Trophoblast cell (in vitro differentiated cells and primary cell): ENCODE data around the gene PPP6C.

Experiments used
- DNase-seq, 2 donors: peaks; one replicate each; pipeline ENCODE4 v3.0.0-alpha.2; 2016
- H2AFZ ChIP-seq: 2 replicates; pipeline ENCODE4 v1.6.1; 2013; ENCODE audit warnings: low read length, moderate library complexity, mild to moderate bottlenecking; ENCODE audit not compliant: insufficient read depth, poor library complexity
- H2AK5ac ChIP-seq: 2 replicates; pipeline ENCODE4 v1.6.1; 2013; ENCODE audit warnings: mild to moderate bottlenecking, low read length
- H2BK120ac ChIP-seq: 2 replicates; pipeline ENCODE4 v1.6.1; 2013; ENCODE audit warnings: low read length, mild to moderate bottlenecking, moderate library complexity; ENCODE audit not compliant: insufficient read depth, poor library complexity
- H2BK12ac ChIP-seq: 2 replicates; pipeline ENCODE4 v1.6.1; 2013; ENCODE audit warnings: mild to moderate bottlenecking, low read length, moderate library complexity
- H2BK5ac ChIP-seq: 2 replicates; pipeline ENCODE4 v1.6.1; 2013; ENCODE audit warnings: low read length, low read depth, moderate library complexity, mild to moderate bottlenecking; ENCODE audit not compliant: poor library complexity
- H3K14ac ChIP-seq: 2 replicates; pipeline ENCODE4 v1.6.1; 2013; ENCODE audit warnings: mild to moderate bottlenecking, low read length
- H3K18ac ChIP-seq: 2 replicates; pipeline ENCODE4 v1.6.1; 2013; ENCODE audit warnings: mild to moderate bottlenecking, low read length
- H3K23ac ChIP-seq: 2 replicates; pipeline ENCODE4 v1.6.1; 2013; ENCODE audit warnings: low read length
- H3K27ac ChIP-seq: 2 replicates; pipeline ENCODE4 v1.5.1; 2013; ENCODE audit warnings: low read depth, mild to moderate bottlenecking, inconsistent platforms, low read length, moderate library complexity
- H3K27me3 ChIP-seq: 2 replicates; pipeline ENCODE4 v1.6.1; 2013; ENCODE audit warnings: inconsistent platforms, mild to moderate bottlenecking, low read length, moderate library complexity; ENCODE audit not compliant: insufficient read depth
- H3K36me3 ChIP-seq, 2 experiments: 1 replicate in 1 of 2; 2 replicates in 1 of 2; pipeline ENCODE4 v1.6.1; 2013; ENCODE audit warnings: low read length in 2 of 2, mild to moderate bottlenecking in 2 of 2, moderate library complexity in 1 of 2; ENCODE audit not compliant: insufficient read depth in 2 of 2, control insufficient read depth in 1 of 2
- H3K4ac ChIP-seq: 2 replicates; pipeline ENCODE4 v1.6.1; 2013; ENCODE audit warnings: low read depth, mild to moderate bottlenecking, low read length, moderate library complexity
- H3K4me1 ChIP-seq, 2 experiments: 1 replicate in 1 of 2; 2 replicates in 1 of 2; pipeline ENCODE4 v1.6.1; 2013; ENCODE audit warnings: low read length in 2 of 2, mild to moderate bottlenecking in 2 of 2, moderate library complexity in 1 of 2; ENCODE audit not compliant: insufficient read depth in 2 of 2, control insufficient read depth in 1 of 2
- H3K4me2 ChIP-seq: 2 replicates; pipeline ENCODE4 v1.6.1; 2013; ENCODE audit warnings: inconsistent platforms, mild to moderate bottlenecking, low read length, moderate library complexity
- H3K4me3 ChIP-seq: 2 replicates; pipeline ENCODE4 v1.5.1; 2013; ENCODE audit warnings: mild to moderate bottlenecking, low read depth, low read length, inconsistent platforms
- H3K79me1 ChIP-seq: one replicate; pipeline ENCODE4 v1.6.1; 2013; ENCODE audit warnings: low read length
- H3K79me2 ChIP-seq: 2 replicates; pipeline ENCODE4 v1.6.1; 2013; ENCODE audit warnings: low read length, mild to moderate bottlenecking; ENCODE audit not compliant: control insufficient read depth, insufficient read depth, poor library complexity
- H3K9ac ChIP-seq: 2 replicates; pipeline ENCODE4 v1.6.1; 2013; ENCODE audit warnings: mild to moderate bottlenecking, low read length
- H3K9me3 ChIP-seq: 2 replicates; pipeline ENCODE4 v1.6.1; 2013; ENCODE audit warnings: low read depth, mild to moderate bottlenecking, control low read depth, inconsistent platforms, low read length; ENCODE audit not compliant: insufficient read depth
- H4K12ac ChIP-seq: 2 replicates; pipeline ENCODE4 v1.6.1; 2013; ENCODE audit warnings: low read depth, mild to moderate bottlenecking, low read length, moderate library complexity
- H4K8ac ChIP-seq: 2 replicates; pipeline ENCODE4 v1.6.1; 2013; ENCODE audit warnings: low read depth, mild to moderate bottlenecking, low read length, moderate library complexity
- H4K91ac ChIP-seq: one replicate; pipeline ENCODE4 v1.6.1; 2013; ENCODE audit warnings: low read depth, mild to moderate bottlenecking, low read length, moderate library complexity
- WGBS: extraction: QIAGEN DNeasy Blood & Tissue Kit; methylation state at CpG from one replicate; pipeline ENCODE4 v1.1.7; 2013; ENCODE audit warnings: missing lambda C conversion rate; ENCODE audit not compliant: insufficient read length, insufficient coverage; ENCODE audit errors: extremely low coverage; 5-methylcytosine and 5-hydroxymethylcytosine counted together

PPP6C gene

DNA sequence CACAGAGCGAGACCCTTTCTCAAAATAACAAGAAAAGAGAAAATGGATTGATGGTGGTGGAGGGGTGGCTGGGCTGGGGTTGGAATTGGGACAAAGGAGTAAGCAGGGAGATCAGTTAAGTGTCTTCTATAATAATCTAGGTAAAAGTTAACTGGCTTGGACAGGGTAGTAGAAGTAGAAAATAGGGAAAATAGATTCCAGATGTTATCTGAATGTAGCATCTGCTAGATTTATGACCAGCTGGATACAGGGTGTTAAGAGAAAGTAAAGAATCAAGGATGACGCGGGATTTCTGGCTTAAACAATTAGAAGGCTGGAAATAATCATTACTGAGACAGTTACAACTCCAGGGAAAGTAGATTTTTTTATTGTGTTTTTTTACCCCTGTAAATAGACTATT is 13.0 kb downstream of the PPP6C start:
- peaks cover 3% of the 10 kb centered on the region for H3K79me2 ChIP-seq
- WGBS, result no CpG with 5 or more reads among the region's 3 CpGs
- peaks cover 0 to 5% of the 10 kb centered on the region in 2 experiments for H3K36me3 ChIP-seq
- H3K4ac ChIP-seq, result peak overlapping the region; percentile 55
- H2AFZ ChIP-seq, result no peak overlapping the region
- peak overlapping the region; percentile 71 for H3K18ac ChIP-seq
- H4K91ac ChIP-seq, result no peak overlapping the region
- no peak overlapping the region for H4K12ac ChIP-seq
- no peak overlapping the region for H2AK5ac ChIP-seq
- H4K8ac ChIP-seq, result no peak overlapping the region
- no peak overlapping the region for H3K14ac ChIP-seq
- no peaks in the 10 kb centered on the region for H3K4me1 ChIP-seq
- peak in 1 of 2 donors; percentile 30 for DNase-seq
- H3K9me3 ChIP-seq, result no peaks in the 10 kb centered on the region
- no peak overlapping the region for H2BK12ac ChIP-seq
- H3K27me3 ChIP-seq, result no peaks in the 10 kb centered on the region
- H3K27ac ChIP-seq, result no peak overlapping the region
- no peak overlapping the region for H2BK120ac ChIP-seq
- H2BK5ac ChIP-seq, result no peak overlapping the region
- H3K4me3 ChIP-seq, result no peak overlapping the region
- no peak overlapping the region for H3K4me2 ChIP-seq
- no peaks in the 10 kb centered on the region for H3K79me1 ChIP-seq
- H3K9ac ChIP-seq, result no peak overlapping the region
- no peak overlapping the region for H3K23ac ChIP-seq

DNA sequence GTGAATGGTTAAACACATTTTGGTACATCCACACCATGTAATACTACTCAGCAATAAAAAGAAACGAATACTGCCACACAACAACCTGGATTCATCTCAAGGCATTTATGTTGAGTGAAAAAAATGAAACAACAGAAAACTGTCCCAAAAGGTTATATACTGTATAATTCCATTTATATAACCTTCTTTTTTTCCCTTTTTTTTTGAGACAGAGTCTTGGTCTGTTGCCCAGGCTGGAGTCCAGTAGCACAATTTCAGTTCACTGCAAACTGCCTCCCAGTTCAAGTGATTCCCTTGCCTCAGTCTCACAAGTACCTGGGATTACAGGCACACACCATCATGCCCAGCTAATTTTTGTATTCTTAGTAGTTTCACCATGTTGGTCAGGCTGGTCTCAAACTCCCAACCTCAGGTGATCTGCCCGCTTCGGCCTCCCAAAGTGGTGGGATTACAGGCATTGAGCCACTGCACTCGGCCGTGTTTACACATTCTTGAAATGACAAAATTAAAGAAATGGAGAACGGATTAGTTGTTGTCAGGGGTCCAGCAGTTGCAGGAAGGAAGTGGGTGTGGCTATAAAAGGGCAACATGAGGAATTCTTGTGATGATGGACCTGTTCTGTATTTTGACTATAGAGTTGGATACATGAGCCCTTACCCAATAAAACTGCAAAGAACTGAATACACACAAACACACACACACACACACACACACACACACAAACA is 17.4 kb downstream of the PPP6C start:
- no peak overlapping the region for H2AFZ ChIP-seq
- no peaks in the 10 kb centered on the region for H3K9me3 ChIP-seq
- H3K4ac ChIP-seq, result no peak overlapping the region
- no peak overlapping the region for H3K4me2 ChIP-seq
- H2AK5ac ChIP-seq, result no peak overlapping the region
- WGBS, result no CpG with 5 or more reads among the region's 6 CpGs
- no peak overlapping the region for H3K27ac ChIP-seq
- no peak overlapping the region for H2BK5ac ChIP-seq
- no peak overlapping the region for H3K23ac ChIP-seq
- no peak overlapping the region for H3K4me3 ChIP-seq
- H4K12ac ChIP-seq, result no peak overlapping the region
- H3K4me1 ChIP-seq, result no peaks in the 10 kb centered on the region
- no peak overlapping the region for H2BK12ac ChIP-seq
- H2BK120ac ChIP-seq, result no peak overlapping the region
- no peak overlapping the region for H4K8ac ChIP-seq
- H3K27me3 ChIP-seq, result no peaks in the 10 kb centered on the region
- peaks cover 3% of the 10 kb centered on the region for H3K79me2 ChIP-seq
- no peak overlapping the region for H3K9ac ChIP-seq
- H3K36me3 ChIP-seq, result peaks cover 2 to 7% of the 10 kb centered on the region in 2 experiments
- DNase-seq, result no peak
- no peak overlapping the region for H4K91ac ChIP-seq
- no peak overlapping the region for H3K18ac ChIP-seq
- H3K79me1 ChIP-seq, result no peaks in the 10 kb centered on the region
- no peak overlapping the region for H3K14ac ChIP-seq

DNA sequence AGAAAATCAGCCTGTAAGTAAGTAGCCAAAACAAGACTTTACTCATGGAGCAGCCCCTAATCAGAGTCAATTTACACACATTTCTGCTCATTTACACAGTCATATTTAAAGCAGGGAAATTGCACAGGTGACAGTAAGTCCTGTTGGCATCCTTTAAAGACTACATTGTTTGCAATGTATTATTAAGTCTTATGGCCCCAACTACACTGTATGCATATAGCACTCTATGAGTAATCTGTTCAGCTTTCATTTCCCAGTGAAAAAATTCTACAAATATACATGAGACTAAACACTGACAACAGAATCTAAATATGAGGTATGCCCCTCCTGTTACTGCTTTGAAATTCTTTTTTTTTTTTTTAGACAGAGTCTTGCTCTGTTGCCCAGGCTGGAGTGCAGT is 19.7 kb downstream of the PPP6C start:
- no peak overlapping the region for H4K8ac ChIP-seq

DNA sequence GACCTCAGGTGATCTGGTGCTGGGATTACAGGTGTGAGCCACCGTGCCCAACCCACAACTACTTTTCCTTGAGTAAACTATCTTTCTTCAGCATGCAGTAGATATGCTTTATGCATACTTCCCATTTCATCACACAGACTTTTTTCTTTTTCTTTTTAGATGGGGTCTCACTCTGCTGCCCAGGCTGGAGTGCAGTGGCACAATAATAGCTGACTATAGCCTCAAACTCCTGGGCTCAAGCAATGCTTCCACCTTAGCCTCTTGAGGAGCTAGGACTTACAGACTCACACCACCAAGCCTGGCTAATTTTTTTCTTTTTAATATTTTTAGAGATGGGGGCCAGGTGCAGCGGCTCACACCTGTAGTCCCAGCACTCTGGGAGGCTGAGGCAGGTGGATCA is 22.8 kb downstream of the PPP6C start:
- Histone ChIP-seq H3K9ac (no peak overlapping the region), H3K79me2 (no peaks in the 10 kb centered on the region), H3K4me1 (no peaks in the 10 kb centered on the region), H3K18ac (no peak overlapping the region), H3K14ac (no peak overlapping the region), H3K36me3 (peaks cover 2 to 3% of the 10 kb centered on the region in 2 experiments), H2BK5ac (no peak overlapping the region), H3K9me3 (no peaks in the 10 kb centered on the region), H3K4ac (no peak overlapping the region), H3K27ac (no peak overlapping the region), H2BK12ac (no peak overlapping the region), H2AK5ac (no peak overlapping the region), H3K79me1 (no peaks in the 10 kb centered on the region), H3K4me2 (no peak overlapping the region), H4K8ac (no peak overlapping the region), H3K27me3 (no peaks in the 10 kb centered on the region), H4K91ac (no peak overlapping the region), H2BK120ac (no peak overlapping the region), H3K23ac (no peak overlapping the region), H3K4me3 (no peak overlapping the region), H4K12ac (no peak overlapping the region), H2AFZ (no peak overlapping the region)
- no CpG with 5 or more reads among the region's 2 CpGs for WGBS
- no peak for DNase-seq

More for the DNA sequence above, 19.7 kb downstream of the PPP6C start:
- Histone ChIP-seq H2AK5ac (no peak overlapping the region), H3K27me3 (no peaks in the 10 kb centered on the region), H3K9ac (no peak overlapping the region), H3K23ac (no peak overlapping the region), H4K91ac (no peak overlapping the region), H2BK120ac (no peak overlapping the region), H3K18ac (no peak overlapping the region), H3K4ac (no peak overlapping the region), H3K4me2 (no peak overlapping the region), H4K12ac (no peak overlapping the region), H3K4me1 (no peaks in the 10 kb centered on the region), H3K36me3 (peaks cover 2 to 7% of the 10 kb centered on the region in 2 experiments), H3K9me3 (no peaks in the 10 kb centered on the region), H2AFZ (no peak overlapping the region), H3K79me2 (no peaks in the 10 kb centered on the region), H3K14ac (no peak overlapping the region), H3K79me1 (no peaks in the 10 kb centered on the region), H3K4me3 (no peak overlapping the region), H2BK5ac (no peak overlapping the region), H2BK12ac (no peak overlapping the region), H3K27ac (no peak overlapping the region)
- no peak for DNase-seq
